TTC549 (cell line): ENCODE results near the gene MOV10L1.

Experiments
- FAIRE-seq: peaks from 2 replicates; lab custom pipeline; 2012; peaks lifted over from hg19 to GRCh38; lab: Jason Lieb, UNC

Gene MOV10L1

DNA sequence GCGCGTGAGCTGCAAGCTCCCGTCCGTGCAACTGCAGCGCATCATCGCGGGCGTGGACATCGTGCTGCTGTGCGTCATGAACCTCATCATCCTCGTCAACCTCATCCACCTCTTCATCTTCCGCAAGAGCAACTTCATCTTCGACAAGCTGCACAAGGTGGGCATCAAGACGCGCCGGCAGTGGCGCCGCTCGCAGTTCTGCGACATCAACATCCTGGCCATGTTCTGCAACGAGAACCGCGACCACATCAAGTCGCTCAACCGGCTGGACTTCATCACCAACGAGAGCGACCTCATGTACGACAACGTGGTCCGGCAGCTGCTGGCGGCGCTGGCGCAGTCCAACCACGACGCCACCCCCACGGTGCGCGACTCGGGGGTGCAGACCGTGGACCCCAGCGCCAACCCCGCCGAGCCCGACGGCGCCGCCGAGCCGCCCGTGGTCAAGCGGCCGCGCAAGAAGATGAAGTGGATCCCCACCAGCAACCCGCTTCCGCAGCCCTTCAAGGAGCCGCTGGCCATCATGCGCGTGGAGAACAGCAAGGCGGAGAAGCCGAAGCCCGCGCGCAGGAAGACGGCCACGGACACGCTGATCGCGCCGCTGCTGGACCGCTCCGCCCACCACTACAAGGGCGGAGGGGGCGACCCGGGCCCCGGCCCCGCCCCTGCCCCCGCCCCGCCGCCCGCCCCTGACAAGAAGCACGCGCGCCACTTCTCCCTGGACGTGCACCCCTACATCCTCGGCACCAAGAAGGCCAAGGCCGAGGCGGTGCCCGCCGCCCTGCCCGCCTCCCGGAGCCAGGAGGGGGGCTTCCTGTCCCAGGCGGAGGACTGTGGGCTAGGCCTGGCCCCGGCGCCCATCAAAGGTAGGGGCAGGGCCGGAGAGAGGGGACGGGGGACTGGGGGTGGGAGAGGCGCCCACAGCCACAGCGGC, 88.0 kb downstream of the MOV10L1 start:
- FAIRE-seq: no peak

DNA sequence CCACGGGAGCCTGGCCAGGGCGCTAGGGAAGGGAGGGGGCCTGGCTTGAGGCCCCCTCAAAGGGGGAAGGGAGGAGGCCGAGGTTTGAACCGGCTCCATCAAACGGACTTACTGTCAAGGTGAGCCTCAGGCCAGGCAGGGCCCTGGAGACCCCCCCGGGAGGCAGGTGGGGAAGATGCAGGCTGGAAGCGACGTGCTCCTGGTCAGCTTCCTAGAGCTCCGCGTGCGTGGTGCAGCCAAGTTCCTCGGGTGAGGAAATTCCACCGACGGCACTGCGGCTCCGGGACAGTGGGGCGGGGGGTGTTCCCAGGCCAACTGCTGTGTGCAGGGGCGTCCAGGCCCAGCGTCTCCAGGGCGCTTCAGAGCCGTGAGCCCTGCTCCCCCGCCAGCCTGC, 88.7 kb downstream of the MOV10L1 start:
- FAIRE-seq: no peak

DNA sequence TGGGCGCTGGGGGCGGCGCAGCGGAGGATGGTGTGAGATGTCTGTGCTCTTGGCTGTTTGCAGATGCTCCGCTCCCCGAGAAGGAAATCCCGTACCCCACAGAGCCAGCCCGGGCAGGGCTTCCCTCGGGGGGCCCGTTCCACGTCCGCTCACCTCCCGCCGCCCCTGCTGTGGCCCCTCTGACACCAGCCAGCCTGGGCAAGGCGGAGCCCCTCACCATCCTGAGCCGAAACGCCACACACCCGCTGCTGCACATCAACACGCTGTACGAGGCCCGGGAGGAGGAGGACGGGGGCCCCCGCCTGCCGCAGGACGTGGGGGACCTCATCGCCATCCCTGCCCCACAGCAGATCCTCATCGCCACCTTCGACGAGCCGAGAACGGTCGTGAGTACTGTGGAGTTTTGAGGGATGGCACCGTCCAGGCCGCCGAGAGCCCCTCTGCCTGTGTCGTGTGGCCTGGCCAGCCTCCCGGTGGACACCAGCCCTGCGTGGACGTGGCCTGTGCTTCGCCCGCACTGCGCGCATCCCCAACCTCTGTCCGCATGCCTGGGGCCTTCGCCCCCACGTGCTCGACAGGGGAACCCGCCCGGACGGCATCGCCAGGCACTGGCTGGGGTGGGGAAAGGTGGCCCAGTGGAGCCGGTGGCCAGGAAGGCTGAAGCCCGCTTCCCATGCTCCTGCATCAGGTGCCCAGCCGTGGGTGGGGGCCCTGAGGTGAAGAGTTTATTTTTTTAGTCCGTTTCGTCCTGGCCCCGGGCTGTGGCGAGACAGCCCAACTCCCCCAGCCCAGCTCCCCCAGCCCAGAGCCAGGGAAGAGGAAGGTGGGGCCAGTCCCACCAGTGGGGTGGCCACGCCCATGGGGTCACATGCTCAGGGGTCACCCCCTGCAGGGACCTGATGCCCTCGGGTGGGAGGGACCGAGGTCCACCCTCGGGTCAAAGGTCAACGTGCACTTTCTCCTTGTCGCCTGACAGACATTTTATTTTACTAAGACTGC, 89.4 kb downstream of the MOV10L1 start:
- no peak for FAIRE-seq

DNA sequence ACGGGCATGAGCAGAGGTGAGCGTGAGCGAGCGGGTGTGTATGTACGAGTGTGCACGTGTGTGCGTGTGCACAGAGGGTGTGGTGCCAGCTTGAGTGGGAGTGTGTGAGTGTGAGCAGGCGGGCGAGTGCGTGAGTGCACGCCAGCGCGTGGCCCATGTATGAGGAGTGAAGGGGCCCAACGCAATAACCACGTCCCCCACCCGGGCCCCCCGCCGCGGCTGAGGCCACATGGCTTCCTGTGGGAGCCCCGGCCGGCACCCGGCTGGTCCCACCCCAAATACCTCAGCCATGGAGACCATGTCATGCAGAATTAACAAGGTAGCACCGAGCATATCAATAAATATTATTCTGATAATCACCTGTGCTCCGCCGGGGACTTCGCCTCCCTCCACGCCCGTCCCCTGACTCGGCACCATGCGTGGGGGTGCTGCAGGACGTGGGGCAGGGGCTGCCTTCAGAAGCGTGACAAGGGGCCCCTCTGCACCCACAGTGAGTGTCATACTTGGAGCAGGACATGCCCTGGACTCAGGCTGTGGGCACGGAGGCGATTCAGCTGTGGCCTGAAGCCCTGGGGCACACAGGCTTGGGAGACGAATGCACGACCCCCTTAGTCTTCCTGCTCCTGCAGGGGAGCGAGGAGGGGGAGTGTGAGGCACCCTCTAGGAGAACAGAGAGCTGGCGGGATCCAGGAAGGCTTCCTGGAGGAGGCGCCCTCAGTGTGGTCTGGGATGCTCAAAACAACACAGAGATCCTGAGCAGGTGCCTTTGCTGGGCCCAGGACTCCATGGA, 90.3 kb downstream of the MOV10L1 start:
- no peak for FAIRE-seq

DNA sequence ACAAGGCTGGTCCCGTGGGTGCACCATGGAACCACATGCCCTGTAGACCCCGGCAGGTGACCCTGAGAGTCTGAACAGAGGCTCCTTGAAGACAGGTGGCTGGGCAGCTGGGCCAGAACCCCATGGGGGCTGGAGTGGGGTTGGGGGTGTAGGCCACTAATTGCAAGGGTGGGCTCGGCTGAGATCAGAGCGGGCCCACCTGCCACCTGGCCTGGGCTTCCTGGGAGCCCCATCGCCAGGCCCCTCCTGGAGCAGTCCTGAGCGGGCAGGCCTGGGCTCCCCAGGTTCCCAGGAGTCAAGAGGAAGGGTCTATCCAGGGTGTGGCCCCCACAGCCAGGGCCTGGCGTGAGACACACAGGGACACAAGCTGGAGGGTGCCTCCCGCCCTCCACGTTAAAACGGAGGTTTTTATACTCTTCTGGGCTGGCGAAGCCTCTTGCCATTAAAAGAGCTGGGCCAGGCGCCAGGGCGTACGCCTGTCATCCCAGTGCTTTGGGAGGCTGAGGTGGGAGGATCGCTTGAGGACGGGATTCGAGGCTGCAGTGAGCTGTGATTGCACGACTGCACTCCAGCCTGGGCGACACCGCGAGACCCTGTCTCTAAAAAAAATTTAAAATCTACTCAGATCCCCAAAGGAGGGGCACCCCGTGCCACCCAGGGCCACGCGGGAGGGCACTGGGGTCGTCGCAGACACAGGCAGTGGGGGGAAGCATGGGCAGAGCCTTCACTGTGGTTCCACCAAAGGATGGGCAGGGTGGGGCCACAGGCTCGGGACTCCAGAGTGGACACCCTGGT, 91.1 kb downstream of the MOV10L1 start:
- FAIRE-seq: no peak

DNA sequence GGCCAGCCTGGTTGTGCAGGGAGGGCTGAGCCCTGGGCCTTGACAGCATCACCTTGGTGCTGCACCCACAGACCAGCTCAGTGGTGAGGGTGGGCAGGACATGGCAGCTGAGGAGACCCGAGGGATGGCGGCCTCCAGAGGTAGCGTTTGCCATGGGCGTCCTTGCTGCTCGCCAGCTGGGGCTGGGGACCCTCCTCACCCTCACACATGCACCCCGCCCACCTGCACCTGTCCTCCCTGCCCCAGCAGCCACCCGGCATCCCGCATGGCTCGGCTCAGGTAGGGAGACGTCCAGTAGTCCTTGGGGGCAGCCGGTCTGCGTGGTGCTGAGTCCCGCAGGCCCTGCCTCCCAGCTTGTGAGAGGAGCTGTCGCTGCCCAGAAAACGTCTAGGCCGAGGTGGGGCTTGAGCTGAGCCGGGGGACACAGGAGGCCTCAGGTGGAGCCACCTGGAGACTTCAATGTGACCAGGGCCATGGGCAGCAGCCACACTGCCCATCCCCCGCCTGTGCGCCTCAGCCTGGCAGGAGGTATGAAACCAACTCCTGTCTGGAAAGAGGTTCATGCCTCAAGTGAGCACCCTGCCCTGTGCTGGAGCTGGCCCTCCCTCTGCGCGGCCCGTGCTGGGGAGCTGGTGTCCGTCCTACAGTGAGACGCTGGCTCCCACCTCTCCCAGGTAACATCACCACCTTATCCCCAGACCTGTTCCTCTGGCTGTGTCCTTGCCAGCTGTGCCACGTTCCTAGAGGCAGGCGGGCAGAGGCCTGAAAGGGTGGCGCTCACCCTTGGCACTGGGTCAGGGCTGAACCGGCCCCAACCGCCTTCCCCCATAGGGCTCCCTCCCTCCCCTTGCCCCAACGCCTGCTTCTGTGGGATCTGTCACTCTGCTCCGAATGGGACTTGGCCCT, 92.6 kb downstream of the MOV10L1 start:
- FAIRE-seq: no peak

DNA sequence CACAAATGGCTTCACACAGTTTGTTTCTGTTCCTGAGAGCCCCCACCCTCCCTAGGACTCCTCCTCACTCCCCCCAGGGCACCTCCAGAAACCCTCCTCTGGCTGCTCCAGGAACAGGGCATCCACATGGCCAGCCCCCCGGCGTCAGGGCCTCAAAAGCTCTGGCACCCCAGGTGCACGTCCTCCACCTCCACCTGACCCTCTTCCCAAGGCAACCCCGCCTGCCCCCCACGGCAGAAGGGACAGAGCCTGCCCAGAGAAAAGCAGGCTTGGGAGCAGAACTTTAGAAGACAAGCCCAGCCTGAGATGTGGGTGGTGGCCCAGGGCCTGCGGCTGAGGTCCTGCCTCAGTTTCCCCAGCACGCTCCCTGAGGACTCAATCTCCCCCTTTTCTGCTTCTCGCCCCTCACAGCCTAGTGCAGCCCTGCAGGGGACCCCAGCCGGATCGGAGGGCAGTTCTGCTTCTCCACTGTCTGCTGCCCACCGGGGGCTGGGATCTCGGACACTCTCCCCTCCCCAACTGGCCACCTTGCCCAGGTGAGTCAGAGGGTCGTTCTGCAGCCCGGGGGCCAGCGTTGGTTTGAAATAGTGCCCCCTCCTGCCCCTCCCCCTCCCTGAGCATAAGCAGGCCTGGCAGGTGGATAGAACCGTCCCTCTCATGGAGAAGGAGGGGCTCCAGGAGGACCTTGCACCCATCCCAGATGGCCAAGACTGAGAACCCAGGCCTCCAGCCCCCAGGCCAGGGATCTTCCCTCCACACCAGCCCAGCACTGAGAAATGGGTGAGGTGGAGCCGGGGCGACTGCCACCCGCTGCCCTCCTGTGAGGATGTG, 93.5 kb downstream of the MOV10L1 start:
- no peak for FAIRE-seq

DNA sequence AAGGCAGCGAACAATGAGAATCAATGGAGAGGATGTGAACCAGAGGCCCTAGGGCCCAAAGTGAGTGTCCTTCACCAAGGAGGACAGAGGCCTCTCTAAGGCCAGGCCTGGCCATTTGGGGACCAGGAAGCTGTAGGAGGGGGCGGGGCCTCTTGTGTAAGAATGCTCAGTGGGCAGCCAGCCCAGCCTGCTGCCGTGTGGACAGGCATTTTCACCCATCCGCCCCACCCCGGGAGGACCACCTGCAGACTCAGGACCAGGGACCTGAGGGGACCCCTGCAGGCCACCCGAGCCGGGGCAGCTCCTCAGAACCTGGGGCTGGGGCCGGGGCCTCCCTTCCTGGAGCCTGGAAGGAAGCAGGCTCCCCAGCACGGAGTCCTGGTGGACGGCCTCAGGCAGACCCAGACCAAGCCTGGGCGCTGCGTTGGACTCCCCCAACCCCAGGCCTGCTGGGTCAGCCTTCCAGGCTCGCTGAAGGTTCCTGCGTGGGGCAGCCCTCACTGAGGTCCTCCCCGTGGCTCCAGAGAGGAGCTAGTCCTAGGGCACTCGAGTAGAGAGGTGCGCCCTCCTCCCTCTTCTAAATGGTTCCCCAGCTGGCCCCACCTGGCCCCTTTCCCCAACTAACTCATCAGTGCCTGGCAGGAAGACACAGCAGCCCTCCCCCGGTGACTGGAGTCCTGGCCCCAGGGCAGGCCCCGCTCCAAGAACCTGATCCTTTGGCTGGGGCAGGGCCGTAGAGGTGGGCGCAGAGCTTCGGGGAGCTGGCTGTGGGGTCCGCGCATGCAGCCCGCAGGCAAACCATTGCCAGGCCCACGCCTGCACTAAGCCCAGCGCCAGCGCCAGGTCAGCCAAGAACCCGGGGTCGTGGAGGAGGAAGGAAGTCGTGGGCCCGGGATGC, 94.4 kb downstream of the MOV10L1 start:
- FAIRE-seq: no peak

DNA sequence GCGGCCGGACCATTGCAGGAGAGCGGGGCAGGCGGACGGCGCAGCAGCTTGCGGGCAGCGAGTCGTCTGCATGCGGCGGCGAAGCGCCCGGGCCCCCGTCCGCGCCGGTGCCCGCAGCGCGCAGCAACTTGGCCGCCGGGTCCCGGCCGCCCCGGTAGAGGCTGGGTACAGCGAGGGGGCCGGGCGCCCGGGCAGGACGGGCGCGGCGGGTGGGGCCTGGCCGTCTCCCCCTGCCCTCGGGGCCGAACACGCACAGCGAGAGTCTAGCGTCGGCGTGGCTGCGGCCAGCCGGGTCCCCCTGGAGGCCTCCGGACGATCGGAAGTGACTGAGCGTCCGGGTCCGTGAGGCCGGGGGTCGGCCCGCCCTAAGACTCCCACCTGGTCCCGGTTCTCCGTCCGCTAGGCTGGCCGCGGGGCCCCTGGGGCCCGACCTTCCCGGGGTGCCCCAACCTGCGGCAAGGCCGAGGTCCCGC, 95.1 kb downstream of the MOV10L1 start:
- no peak for FAIRE-seq

DNA sequence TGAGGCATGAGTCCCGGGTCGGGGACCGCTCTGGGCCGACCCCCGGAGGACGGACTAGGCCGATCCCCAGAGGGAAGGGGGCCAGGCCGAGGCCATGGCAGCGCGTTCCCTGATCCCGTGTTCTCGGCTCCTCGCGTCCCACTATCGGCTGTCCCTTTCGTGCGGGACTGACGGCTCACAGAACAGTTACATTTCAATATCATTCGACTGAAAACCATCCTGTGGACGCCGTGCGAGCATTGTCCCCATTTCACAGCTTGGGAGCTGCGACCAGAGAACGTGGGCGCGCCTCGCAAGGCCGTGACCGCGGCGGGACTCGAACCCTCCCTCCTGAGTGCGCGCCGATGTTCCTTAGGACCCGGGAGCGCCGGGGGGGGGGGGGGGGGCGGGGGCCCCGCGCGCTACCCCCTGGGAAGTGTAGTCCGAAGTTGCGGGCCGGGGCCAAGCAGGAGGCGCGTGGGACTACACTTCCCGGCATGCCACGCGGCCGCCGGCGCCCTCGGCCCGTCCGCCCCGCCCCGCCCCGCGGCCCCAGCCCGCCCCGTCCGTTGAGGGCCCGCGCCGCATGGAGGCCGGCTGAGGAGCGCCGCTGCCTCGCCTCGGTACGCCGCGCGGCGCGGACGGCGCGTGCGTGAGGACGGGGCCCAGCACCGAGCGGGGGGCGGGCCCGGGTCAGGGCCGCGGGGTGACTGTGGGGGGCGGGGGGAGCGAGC, 95.7 kb downstream of the MOV10L1 start, which contains the start of gene TRABD:
TRABD (plus strand) TSS at position 539 of the 713 bp plus-strand sequence. CDS start 7,148 bp downstream, outside the sequence.
- FAIRE-seq: no peak

DNA sequence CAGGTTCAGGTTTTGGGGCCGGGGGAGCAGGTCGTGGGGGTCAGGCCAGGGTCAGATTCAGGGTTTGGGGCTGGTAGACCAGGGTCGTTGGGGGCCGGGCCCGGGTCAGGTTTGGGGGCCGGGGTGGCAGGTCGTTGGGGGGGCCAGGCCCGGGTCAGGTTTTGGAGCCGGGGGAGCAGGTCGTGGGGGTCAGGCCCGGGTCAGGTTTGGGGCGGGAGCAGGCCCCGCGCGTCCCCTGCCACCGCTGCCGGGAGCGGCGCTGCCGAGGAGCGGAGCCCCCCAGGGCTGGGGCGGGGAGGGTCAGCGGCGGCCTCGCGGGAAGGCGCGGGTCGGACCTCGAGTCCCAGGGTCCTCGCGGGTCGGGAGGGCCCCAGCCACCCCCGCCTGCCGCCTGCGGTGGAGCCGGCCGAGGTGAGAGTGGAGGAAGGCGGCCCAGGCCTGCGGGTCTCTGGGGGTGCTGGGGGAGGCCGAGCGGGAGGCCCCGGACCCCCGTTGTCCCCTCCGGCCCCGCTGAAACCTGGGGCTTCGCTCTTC, 96.4 kb downstream of the MOV10L1 start:
- FAIRE-seq: no peak

DNA sequence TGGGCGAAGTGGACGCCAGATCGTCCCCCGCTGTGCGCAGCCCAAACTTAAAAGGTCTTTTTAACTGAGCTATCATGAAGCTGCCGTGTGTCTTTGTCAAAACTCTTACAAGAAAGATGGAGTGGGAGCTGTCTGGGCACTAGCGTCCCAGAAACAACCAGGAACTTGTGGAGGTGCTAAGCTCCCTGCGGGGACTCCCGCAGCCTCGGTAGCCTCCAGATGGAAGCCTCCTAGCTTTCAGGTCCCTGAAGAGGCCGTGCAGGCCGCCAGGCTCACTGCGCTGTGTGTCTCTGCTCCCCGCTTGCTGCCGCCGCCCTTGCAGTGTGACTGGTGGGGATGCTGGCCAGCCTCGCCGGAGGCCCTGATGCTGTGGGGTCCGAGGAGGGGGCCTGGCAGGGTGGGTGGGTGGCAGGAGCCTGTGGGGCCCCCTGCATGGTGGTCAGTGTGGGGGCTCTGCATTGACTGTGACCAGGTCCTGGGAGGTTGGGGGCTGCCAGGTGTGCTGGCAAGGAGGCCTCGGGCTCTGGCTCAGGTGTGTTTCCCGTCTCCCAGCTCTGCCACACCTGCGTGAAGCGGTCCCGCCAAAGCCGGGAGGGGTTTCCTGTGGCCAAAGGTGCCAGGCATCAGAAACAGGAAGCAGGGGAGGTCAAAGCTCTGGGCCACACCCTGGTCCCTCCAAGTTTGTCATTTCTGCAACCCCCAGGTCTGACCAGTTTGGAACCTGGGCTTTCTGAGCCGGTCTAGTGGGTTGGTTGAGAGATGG, 97.1 kb downstream of the MOV10L1 start:
- FAIRE-seq: no peak

DNA sequence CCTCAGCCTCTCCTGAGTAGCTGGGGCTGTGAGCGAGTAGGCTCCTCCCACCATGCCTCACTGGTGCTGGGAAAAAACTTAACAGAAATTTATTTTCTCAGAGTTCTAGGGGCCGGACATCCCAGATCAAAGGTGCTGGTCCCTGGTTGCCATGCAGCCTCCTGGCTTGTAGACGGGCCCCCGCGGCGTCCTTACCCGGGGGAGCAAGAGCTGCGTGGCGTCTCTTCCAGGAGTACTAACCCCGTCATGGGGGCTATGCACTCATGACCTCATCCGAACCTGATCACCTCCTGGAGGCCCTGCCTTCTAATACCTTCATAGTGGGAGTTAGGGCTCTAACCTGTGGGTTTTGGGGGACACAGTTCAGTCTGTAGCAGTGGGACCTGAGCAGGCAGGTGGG, 98.5 kb downstream of the MOV10L1 start:
- no peak for FAIRE-seq

DNA sequence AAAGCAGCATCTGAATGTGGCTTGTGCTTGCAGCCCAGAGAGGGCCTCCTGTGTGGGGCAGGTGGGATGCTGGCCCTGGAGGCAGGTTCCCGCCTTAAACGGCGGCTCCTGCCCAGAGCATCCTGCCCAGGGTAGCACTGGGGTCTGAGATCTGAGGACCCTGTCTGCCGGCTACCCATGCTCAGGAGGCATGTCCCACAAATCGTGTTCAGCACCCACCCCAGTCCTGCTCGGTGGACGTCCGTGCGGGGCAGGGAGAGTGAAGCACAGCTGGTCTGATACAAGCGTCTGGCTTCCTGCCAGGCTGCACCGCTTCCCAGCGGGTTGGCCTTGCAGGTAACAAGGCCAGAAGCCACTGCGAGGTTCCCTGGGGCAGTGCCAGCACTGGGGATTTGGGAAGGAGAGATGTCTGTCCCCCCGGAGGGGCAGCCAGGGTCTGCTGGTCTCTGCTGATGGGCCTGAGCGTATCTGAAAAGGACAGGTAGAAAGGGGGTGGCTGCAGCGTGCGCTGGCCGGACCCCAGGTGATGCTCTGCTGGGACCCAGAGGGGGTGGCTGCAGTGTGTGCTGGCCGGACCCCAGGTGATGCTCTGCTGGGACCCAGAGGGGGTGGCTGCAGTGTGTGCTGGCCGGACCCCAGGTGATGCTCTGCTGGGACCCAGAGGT, 99.5 kb downstream of the MOV10L1 start:
- no peak for FAIRE-seq

DNA sequence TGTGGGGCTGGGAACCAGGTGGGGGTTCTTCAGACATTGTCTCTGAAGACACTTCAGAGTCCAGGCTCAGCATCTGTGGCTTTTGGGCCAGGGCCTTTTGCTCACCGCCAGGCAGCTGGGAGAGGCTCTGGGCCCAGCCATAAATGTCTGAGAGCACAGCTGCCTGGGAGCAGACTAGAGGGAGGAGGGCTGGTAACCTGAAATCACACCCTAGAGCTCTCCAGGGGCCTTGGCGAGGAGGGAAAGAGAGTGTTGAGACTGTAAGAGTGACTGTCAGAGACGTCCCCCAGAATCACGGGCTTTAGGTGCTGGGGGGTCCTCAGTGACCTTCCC, 100.0 kb downstream of the MOV10L1 start:
- no peak for FAIRE-seq
